SJCRH30 (cell line): ENCODE measurements around the gene SLC12A4. TPM values are rescaled to one million over a fixed set of nuclear protein-coding genes. Genes with fewer than 3 reads are reported as not detected.
"Not testable (repeated sequence)": the region's sequence is repeated elsewhere in the genome, so short reads cannot be mapped to it uniquely, and the experiment has no call there.

Experiments used
- DNase-seq, 2 experiments: peaks; one replicate each; pipeline ENCODE4 v3.0.0-alpha.2; 2015 to 2020
- H3K27ac ChIP-seq: fragments of 250-450 bp; sonication (Bioruptor Pico); 2 replicates; pipeline ENCODE4 v1.5.1; 2020; ENCODE audit warnings: mild to moderate bottlenecking, moderate library complexity
- H3K27me3 ChIP-seq: fragments of 250-450 bp; sonication (Bioruptor Pico); 2 replicates; pipeline ENCODE4 v1.5.1; 2020; ENCODE audit warnings: mild to moderate bottlenecking, moderate library complexity
- H3K36me3 ChIP-seq: fragments of 250-450 bp; sonication (Bioruptor Pico); 2 replicates; pipeline ENCODE4 v1.5.1; 2020; ENCODE audit warnings: mild to moderate bottlenecking, moderate library complexity
- H3K4me1 ChIP-seq: fragments of 250-450 bp; sonication (Bioruptor Pico); 2 replicates; pipeline ENCODE4 v1.5.1; 2020; ENCODE audit warnings: mild to moderate bottlenecking, moderate library complexity
- H3K4me3 ChIP-seq: fragments of 250-450 bp; sonication (Bioruptor Pico); 2 replicates; pipeline ENCODE4 v1.5.1; 2020; ENCODE audit warnings: mild to moderate bottlenecking, moderate library complexity
- H3K9me3 ChIP-seq: fragments of 250-450 bp; sonication (Bioruptor Pico); replicated peaks from 2 replicates; pipeline ENCODE4 v1.5.1; 2020; ENCODE audit warnings: mild to moderate bottlenecking, moderate library complexity
- total RNA-seq: library from RNA; depleted of rRNA; stranded (reverse); fragments of >200 nt; shearing (Covaris generic); gene quantifications from 2 replicates; pipeline ENCODE4 v1.2.3, GENCODE V29; 2014; rRNA removed

SLC12A4 gene
- total RNA-seq = 12.6 and 15.1 TPM in 2 replicates

- H3K27ac ChIP-seq = peak within 1 kb of the TSS; percentile 78
- H3K4me1 ChIP-seq = peaks cover 17% of the 10 kb centered on the region
- H3K36me3 ChIP-seq = no peaks in the 10 kb centered on the region
- peak; percentile 81 to 82 for DNase-seq
- H3K4me3 ChIP-seq = peak within 1 kb of the TSS; percentile 82
- H3K27me3 ChIP-seq = no peaks in the 10 kb centered on the region
- no peaks in the 10 kb centered on the region for H3K9me3 ChIP-seq
Observed at GRCh38 chr16:67968400-67969253, at the start of gene SLC12A4. TSS of gene SLC12A4 (minus strand) at chr16:67968637. CDS start at chr16:67968553, 84 bp downstream.

DNA sequence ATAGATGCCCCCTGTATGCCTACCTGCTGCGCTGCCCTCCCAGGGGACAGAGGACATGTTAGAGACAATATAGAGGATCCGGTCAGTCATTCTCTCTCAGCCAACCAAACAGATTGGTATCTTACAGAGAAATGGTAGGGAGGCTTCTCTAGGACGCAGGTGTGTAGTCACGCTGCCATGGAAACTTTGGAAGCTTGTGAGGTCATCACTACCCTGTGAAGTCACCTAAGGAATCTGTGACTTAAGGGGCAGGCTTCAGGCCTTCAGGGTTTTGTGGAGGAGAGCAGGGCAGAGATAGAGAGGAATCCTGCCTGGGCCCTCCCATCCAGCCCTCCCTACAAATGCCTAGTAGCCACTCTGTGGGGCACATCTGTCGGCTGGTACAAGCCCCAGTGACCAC is 47.2 kb upstream of the SLC12A4 start, which contains the start of gene DPEP2NB:
DPEP2NB (minus strand) TSS at position 231 of the 400 bp plus-strand sequence; CDS start at position 90, 141 bp downstream.
- H3K9me3 ChIP-seq = no peaks in the 10 kb centered on the region
- no peaks in the 10 kb centered on the region for H3K4me1 ChIP-seq
- H3K36me3 ChIP-seq = no peaks in the 10 kb centered on the region
- no peak within 1 kb of the TSS for H3K4me3 ChIP-seq
- no peak for DNase-seq
- no peaks in the 10 kb centered on the region for H3K27me3 ChIP-seq
- no peak within 1 kb of the TSS for H3K27ac ChIP-seq

DNA sequence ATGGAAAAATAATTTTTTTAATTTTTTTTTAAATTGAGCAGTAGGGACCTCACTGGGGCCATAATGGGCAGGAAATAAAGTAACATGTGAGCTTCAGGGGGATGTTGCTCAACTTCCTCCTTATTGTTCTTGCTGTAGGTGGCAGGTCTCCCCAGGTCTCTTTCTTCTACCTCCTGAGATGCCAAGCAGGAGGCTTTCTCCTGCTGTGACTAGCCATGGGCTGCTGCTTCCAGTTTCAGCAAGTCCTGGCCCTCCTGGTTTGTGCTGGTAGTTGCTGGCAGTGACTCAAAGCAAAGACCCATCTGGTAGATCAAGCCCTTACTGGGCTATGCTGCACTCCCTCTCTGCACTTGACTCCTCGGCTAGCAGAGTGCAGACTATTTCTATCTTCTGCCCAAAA is 45.0 kb upstream of the SLC12A4 start:
- H3K36me3 ChIP-seq = no peaks in the 10 kb centered on the region
- no peak overlapping the region for H3K27ac ChIP-seq
- no peaks in the 10 kb centered on the region for H3K4me1 ChIP-seq
- no peak for DNase-seq
- H3K27me3 ChIP-seq = no peaks in the 10 kb centered on the region
- H3K4me3 ChIP-seq = no peak overlapping the region
- H3K9me3 ChIP-seq = no peaks in the 10 kb centered on the region

DNA sequence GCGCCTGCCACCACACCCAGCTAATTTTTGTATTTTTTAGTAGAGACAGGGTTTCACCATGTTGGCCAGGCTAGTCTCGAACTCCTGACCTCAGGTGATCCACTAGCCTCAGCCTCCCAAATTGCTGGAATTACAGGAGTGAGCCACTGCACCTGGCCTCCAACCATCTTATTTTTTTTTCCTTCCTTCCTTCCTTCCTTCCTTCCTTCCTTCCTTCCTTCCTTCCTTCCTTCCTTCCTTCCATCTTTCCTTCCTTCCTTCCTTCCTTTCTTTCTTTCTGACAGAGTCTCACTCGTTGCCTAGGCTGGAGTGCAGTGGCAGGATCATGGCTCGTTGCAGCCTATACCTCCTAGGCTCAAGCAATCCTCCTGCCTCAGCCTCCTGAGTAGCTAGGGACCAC is 41.4 kb upstream of the SLC12A4 start:
- H3K4me1 ChIP-seq, H3K27ac ChIP-seq, H3K36me3 ChIP-seq, H3K9me3 ChIP-seq, H3K4me3 ChIP-seq, DNase-seq, H3K27me3 ChIP-seq: not testable (repeated sequence)

DNA sequence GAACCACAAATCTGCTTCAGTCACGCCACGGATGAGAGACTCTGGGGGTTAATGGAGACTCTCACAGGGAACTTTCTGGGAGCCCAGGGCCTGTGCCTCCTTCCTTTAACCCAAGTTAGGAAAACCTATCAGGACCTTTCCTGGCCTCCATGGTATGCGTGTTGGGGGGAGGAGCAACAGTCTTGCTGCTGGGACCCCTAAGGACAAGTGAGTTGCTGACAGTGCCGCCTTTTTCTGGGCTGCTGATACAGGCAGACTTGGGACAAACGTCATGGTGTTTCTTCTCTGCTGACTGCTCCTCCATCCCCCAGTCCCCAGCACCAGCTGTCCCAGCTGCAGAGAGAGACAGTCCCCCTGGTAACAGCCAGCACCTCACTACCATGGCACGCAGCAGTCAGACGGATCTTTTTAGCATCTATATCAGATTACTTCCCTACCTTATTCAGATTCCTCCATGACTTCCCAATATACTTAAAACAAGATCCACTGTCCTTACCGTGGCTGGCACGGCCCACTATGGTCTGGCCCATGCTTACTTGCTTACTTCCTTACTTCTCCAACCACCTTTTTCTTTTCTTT is 40.8 kb upstream of the SLC12A4 start:
- DNase-seq = peak in 1 of 2 experiments; percentile 13
- no peaks in the 10 kb centered on the region for H3K27me3 ChIP-seq
- no peaks in the 10 kb centered on the region for H3K4me1 ChIP-seq
- no peaks in the 10 kb centered on the region for H3K36me3 ChIP-seq
- no peak overlapping the region for H3K4me3 ChIP-seq
- H3K9me3 ChIP-seq = no peaks in the 10 kb centered on the region
- H3K27ac ChIP-seq = no peak overlapping the region

GRCh38 chr16:68005786-68006286 is 37.4 kb upstream of the SLC12A4 start:
- DNase-seq = peak in 1 of 2 experiments; percentile 21

GRCh38 chr16:68005211-68005610 is 36.8 kb upstream of the SLC12A4 start:
- DNase-seq = peak in 1 of 2 experiments; percentile 41

More at GRCh38 chr16:68005786-68006286, 37.4 kb upstream of the SLC12A4 start:
- Histone ChIP-seq H3K9me3 (no peaks in the 10 kb centered on the region), H3K27me3 (no peaks in the 10 kb centered on the region), H3K27ac (no peak overlapping the region), H3K4me1 (no peaks in the 10 kb centered on the region), H3K4me3 (no peak overlapping the region), H3K36me3 (no peaks in the 10 kb centered on the region)

DNA sequence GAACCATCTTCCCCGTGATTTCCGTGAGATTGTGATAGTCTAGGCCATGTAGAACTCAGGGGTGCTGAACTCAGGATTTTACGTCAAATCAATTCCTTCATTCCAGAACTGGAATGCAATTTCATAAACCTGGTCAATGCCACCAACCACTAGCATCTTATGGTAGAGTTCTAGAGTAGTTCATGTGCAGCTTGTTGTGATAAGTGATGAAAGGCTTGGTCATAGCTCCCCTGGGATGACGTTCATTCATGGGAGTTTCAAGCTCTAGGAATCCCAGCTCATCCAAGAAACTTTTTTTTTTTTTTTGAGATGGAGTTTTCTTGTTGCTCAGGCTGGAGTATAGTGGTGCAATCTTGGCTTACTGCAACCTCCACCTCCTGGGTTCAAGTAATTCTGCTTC is 34.6 kb upstream of the SLC12A4 start:
- no peak for DNase-seq
- Histone ChIP-seq H3K27ac (no peak overlapping the region), H3K36me3 (no peaks in the 10 kb centered on the region), H3K9me3 (no peaks in the 10 kb centered on the region), H3K27me3 (no peaks in the 10 kb centered on the region), H3K4me3 (no peak overlapping the region), H3K4me1 (no peaks in the 10 kb centered on the region)

More at GRCh38 chr16:68005211-68005610, 36.8 kb upstream of the SLC12A4 start:
- Histone ChIP-seq H3K4me3 (no peak overlapping the region), H3K27ac (no peak overlapping the region), H3K9me3 (no peaks in the 10 kb centered on the region), H3K4me1 (no peaks in the 10 kb centered on the region), H3K36me3 (no peaks in the 10 kb centered on the region), H3K27me3 (no peaks in the 10 kb centered on the region)

- Histone ChIP-seq H3K36me3 (no peaks in the 10 kb centered on the region), H3K9me3 (no peaks in the 10 kb centered on the region), H3K27me3 (no peaks in the 10 kb centered on the region), H3K4me1 (no peaks in the 10 kb centered on the region), H3K27ac (no peak overlapping the region), H3K4me3 (no peak overlapping the region)
- DNase-seq = no peak
Observed at GRCh38 chr16:68000450-68000849, 32.0 kb upstream of the SLC12A4 start.

DNA sequence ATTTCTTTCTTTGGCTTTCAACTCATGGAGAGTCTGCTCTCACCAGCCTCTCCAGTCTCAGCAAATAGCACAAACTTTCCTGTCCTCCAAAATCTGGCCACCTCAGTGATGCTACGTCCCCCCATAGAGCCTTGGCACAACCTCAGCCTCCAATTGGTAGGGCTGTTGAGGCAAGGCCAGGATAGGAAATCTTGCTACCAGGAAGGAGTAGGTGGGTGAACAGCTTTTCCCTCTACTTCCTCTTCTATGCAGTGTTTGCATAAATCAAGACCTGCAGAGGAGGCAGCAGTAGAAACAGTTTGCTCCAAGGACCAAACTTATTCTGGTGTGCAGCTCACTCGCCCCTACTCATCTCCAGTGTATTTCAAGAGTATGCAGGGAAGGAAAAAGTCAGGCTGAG is 31.5 kb upstream of the SLC12A4 start:
- Histone ChIP-seq H3K4me3 (no peak overlapping the region), H3K36me3 (no peaks in the 10 kb centered on the region), H3K27me3 (no peaks in the 10 kb centered on the region), H3K27ac (no peak overlapping the region), H3K4me1 (no peaks in the 10 kb centered on the region), H3K9me3 (no peaks in the 10 kb centered on the region)
- DNase-seq = no peak

DNA sequence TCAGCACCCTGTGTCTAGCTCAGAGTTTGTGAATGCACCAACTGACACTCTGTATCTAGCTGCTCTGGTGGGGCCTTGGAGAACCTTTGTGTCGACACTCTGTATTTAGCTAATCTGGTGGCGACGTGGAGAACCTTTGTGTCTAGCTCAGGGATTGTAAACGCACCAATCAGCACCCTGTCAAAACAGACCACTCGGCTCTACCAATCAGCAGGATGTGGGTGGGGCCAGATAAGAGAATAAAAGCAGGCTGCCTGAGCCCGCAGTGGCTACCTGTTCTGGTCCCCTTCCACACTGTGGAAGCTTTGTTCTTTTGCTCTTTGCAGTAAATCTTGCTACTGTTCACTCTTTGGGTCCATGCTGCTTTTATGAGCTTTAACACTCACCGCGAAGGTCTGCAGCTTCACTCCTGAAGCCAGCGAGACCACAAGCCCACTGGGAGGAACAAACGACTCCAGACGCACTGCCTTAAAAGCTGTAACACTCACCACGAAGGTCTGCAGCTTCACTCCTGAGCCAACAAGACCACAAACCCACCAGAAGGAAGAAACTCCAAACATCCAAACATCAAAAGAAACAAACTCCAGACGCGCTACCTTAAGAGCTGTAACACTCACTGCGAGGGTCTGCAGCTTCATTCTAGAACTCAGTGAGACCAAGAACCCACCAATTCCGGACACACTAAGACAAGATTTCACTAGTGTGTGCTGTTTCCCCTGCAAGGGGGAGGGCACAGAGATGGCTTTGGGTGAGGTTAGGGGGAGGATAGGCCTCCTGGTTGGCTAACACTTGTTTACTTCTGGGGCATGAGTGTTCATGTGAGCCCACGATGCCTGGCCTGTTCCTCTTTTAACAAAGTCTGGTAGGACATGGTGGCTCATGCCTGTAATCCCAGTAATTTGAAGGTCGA is 30.6 kb upstream of the SLC12A4 start, which contains the start of gene DPEP2:
DPEP2 (minus strand) TSS at position 706 of the 910 bp plus-strand sequence. CDS start 6,272 bp downstream, outside the sequence.
- H3K4me3 ChIP-seq, H3K36me3 ChIP-seq, H3K27me3 ChIP-seq, H3K4me1 ChIP-seq, DNase-seq, H3K9me3 ChIP-seq, H3K27ac ChIP-seq: not testable (repeated sequence)

- not testable (repeated sequence) for H3K4me1 ChIP-seq, H3K27ac ChIP-seq, DNase-seq, H3K36me3 ChIP-seq, H3K27me3 ChIP-seq, H3K9me3 ChIP-seq, H3K4me3 ChIP-seq
Observed at GRCh38 chr16:67998231-67998778, 29.9 kb upstream of the SLC12A4 start.

GRCh38 chr16:67996666-67997065 is 28.2 kb upstream of the SLC12A4 start:
- H3K36me3 ChIP-seq = no peaks in the 10 kb centered on the region

DNA sequence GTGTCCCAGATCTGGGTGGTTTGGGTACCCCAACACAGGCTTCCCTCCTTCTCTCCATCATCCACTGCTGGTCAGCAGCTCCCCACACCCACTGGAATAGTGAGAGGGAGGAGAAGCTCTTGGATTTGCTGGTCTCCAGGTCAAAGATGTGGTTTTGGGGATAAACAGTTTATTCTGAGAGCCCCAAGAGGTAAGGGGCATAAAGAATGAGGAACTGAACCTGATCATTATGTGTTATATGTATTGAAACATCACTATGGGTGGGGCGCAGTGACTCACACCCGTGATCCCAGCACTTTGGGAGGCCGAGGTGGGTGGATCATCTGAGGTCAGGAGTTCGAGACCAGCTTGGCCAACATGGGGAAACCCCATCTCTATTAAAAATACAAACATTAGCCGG is 27.0 kb upstream of the SLC12A4 start:
- H3K27ac ChIP-seq = no peak overlapping the region
- H3K9me3 ChIP-seq = no peaks in the 10 kb centered on the region
- no peak overlapping the region for H3K4me3 ChIP-seq
- no peak for DNase-seq
- no peaks in the 10 kb centered on the region for H3K36me3 ChIP-seq
- H3K27me3 ChIP-seq = no peaks in the 10 kb centered on the region
- H3K4me1 ChIP-seq = no peaks in the 10 kb centered on the region

More at GRCh38 chr16:67996666-67997065, 28.2 kb upstream of the SLC12A4 start:
- no peak for DNase-seq
- no peaks in the 10 kb centered on the region for H3K4me1 ChIP-seq
- H3K27ac ChIP-seq = no peak overlapping the region
- H3K4me3 ChIP-seq = no peak overlapping the region
- H3K9me3 ChIP-seq = no peaks in the 10 kb centered on the region
- H3K27me3 ChIP-seq = no peaks in the 10 kb centered on the region
